Loucy (cell line): ENCODE data around the gene C2orf68.
"Not testable (repeated sequence)": the region's sequence is repeated elsewhere in the genome, so short reads cannot be mapped to it uniquely, and the experiment has no call there.

Experiments
- CTCF ChIP-seq: fragments of 200-600 bp; sonication (generic); conservative IDR thresholded peaks from 2 replicates; pipeline ENCODE4 v1.5.1; 2014; ENCODE audit warnings: mild to moderate bottlenecking, antibody characterized with exemption, low read length
- EZH2phosphoT487 ChIP-seq: fragments of 200-600 bp; IDR thresholded peaks from 2 replicates; pipeline ENCODE4 v1.6.1; 2018; ENCODE audit warnings: antibody characterized with exemption, mild to moderate bottlenecking, moderate library complexity, borderline replicate concordance

- TF ChIP-seq CTCF, EZH2phosphoT487: not testable (repeated sequence)
These were observed 19.6 kb downstream of the C2orf68 start for GRCh38 chr2:85592299-85592698.
